Astrocyte of the cerebellum (primary cell): Measurements from ENCODE around the gene DPEP2NB.

Source experiments
- DNase-seq: peaks from one replicate; pipeline ENCODE4 v3.0.0-alpha.2; 2011; ENCODE audit warnings: low read depth
- H3K4me3 ChIP-seq: 2 replicates; pipeline ENCODE4 v1.5.1; 2011; ENCODE audit warnings: mild to moderate bottlenecking, low read depth, low read length, moderate library complexity
- CTCF ChIP-seq: IDR thresholded peaks from 2 replicates; pipeline ENCODE4 v1.5.1; 2012; ENCODE audit warnings: low read length, low read depth, moderate library complexity, mild to moderate bottlenecking; ENCODE audit errors: missing control alignments
- in situ Hi-C: cut with HindIII; loops from 2 replicates; pipeline ENCODE4 v1.10.0; 2017; ENCODE audit warnings: low sequenced_read_pairs

DPEP2NB gene

GRCh38 chr16:67993207-67994039 lies 22.3 kb downstream of the DPEP2NB start:
- H3K4me3 ChIP-seq = no peak overlapping the region
- in situ Hi-C loops = no loop called here
- no peak for DNase-seq
- peak; percentile 84 for TF ChIP-seq CTCF

- H3K4me3 ChIP-seq = no peak overlapping the region
- no peak for DNase-seq
- in situ Hi-C loops = no loop called here
- no peak for TF ChIP-seq CTCF
Observed at GRCh38 chr16:67992661-67993206, 23.0 kb downstream of the DPEP2NB start.

GRCh38 chr16:67990018-67990386 lies 25.7 kb downstream of the DPEP2NB start:
- no peak overlapping the region for H3K4me3 ChIP-seq
- no peak for DNase-seq
- TF ChIP-seq CTCF = no peak
- in situ Hi-C loops = no loop called here

GRCh38 chr16:67989322-67990017 lies 26.2 kb downstream of the DPEP2NB start:
- no peak for TF ChIP-seq CTCF
- no peak overlapping the region for H3K4me3 ChIP-seq
- in situ Hi-C loops = no loop called here
- DNase-seq = no peak

- TF ChIP-seq CTCF = no peak
- no peak for DNase-seq
- in situ Hi-C loops = no loop called here
- H3K4me3 ChIP-seq = no peak overlapping the region
Observed at GRCh38 chr16:67988675-67989074, 27.0 kb downstream of the DPEP2NB start.

GRCh38 chr16:67987460-67988160 lies 28.1 kb downstream of the DPEP2NB start:
- TF ChIP-seq CTCF = no peak
- H3K4me3 ChIP-seq = no peak overlapping the region
- no peak for DNase-seq
- in situ Hi-C loops = no loop called here
